Mesothelial cell of epicardium (in vitro differentiated cells): ENCODE results near the gene ADRM1. TPM values are rescaled to one million over a fixed set of nuclear protein-coding genes. Genes with fewer than 3 reads are reported as not detected.
A peak's percentile ranks its signal among the peaks of the same experiment; 100 is the strongest.

Experiments used
- DNase-seq, 2 experiments: peaks; one replicate each; pipeline ENCODE4 v3.0.0; 2021; ENCODE audit warnings: low spot score in 2 of 2; ENCODE audit not compliant: unreplicated experiment in 2 of 2
- H3K27ac Mint-ChIP-seq: 2 replicates; pipeline ENCODE4 v1.8.0; 2021; ENCODE audit warnings: mixed read lengths
- H3K27me3 Mint-ChIP-seq: 2 replicates; pipeline ENCODE4 v1.8.0; 2021; ENCODE audit warnings: low read depth, mixed read lengths
- H3K36me3 Mint-ChIP-seq: 2 replicates; pipeline ENCODE4 v1.8.0; 2021; ENCODE audit warnings: mixed read lengths
- H3K4me1 Mint-ChIP-seq: 2 replicates; pipeline ENCODE4 v1.8.0; 2021; ENCODE audit warnings: mixed read lengths
- H3K4me3 Mint-ChIP-seq: 2 replicates; pipeline ENCODE4 v1.8.0; 2021; ENCODE audit warnings: mild to moderate bottlenecking, moderate library complexity, mixed read lengths
- H3K9me3 Mint-ChIP-seq: 2 replicates; pipeline ENCODE4 v1.8.0; 2021; ENCODE audit warnings: mixed read lengths
- CTCF ChIP-seq: fragments of 200-600 bp; sonication (generic); IDR thresholded peaks from one replicate; pipeline ENCODE4 v1.5.0; 2021; ENCODE audit warnings: antibody characterized with exemption; ENCODE audit not compliant: unreplicated experiment
- total RNA-seq: library from RNA; stranded (reverse); gene quantifications from 3 replicates; pipeline ENCODE4 v1.2.1, GENCODE V29; 2021

ADRM1 gene
- total RNA-seq, 1 donor from 2014 or later: 59.0 TPM

GRCh38 chr20:62303340-62304226 is 786 bp downstream of the ADRM1 start:
- TF ChIP-seq CTCF: no peak
- Mint-ChIP-seq H3K27me3 (no peaks in the 10 kb centered on the region), H3K4me3 (peak overlapping the region; percentile 87), H3K36me3 (peaks cover 3% of the 10 kb centered on the region), H3K4me1 (peaks cover 15% of the 10 kb centered on the region), H3K9me3 (no peaks in the 10 kb centered on the region), H3K27ac (peak overlapping the region; percentile 95)
- DNase-seq: peak in 1 of 2 experiments; percentile 54

- DNase-seq: no peak
- no peak for TF ChIP-seq CTCF
- H3K36me3 Mint-ChIP-seq: peaks cover 3% of the 10 kb centered on the region
- peak overlapping the region; percentile 95 for H3K27ac Mint-ChIP-seq
- no peaks in the 10 kb centered on the region for H3K9me3 Mint-ChIP-seq
- peak overlapping the region; percentile 87 for H3K4me3 Mint-ChIP-seq
- H3K27me3 Mint-ChIP-seq: no peaks in the 10 kb centered on the region
- H3K4me1 Mint-ChIP-seq: peaks cover 15% of the 10 kb centered on the region
Observed at GRCh38 chr20:62304331-62305148, 1.7 kb downstream of the ADRM1 start.

GRCh38 chr20:62305149-62305764 is 2.5 kb downstream of the ADRM1 start:
- DNase-seq: no peak
- no peak for TF ChIP-seq CTCF
- Mint-ChIP-seq H3K4me3 (peak overlapping the region; percentile 87), H3K36me3 (peaks cover 3% of the 10 kb centered on the region), H3K4me1 (peaks cover 15% of the 10 kb centered on the region), H3K9me3 (no peaks in the 10 kb centered on the region), H3K27ac (peak overlapping the region; percentile 70), H3K27me3 (no peaks in the 10 kb centered on the region)

GRCh38 chr20:62305765-62306413 is 3.1 kb downstream of the ADRM1 start:
- no peaks in the 10 kb centered on the region for H3K9me3 Mint-ChIP-seq
- no peak for DNase-seq
- H3K27ac Mint-ChIP-seq: peak overlapping the region; percentile 70
- H3K27me3 Mint-ChIP-seq: no peaks in the 10 kb centered on the region
- H3K36me3 Mint-ChIP-seq: peaks cover 3% of the 10 kb centered on the region
- no peak for TF ChIP-seq CTCF
- H3K4me1 Mint-ChIP-seq: peaks cover 15% of the 10 kb centered on the region
- peak overlapping the region; percentile 48 for H3K4me3 Mint-ChIP-seq
